Keratinocyte (primary cell): ENCODE results near the gene SDR39U1. TPM values are rescaled to one million over a fixed set of nuclear protein-coding genes. Genes with fewer than 3 reads are reported as not detected.

Experiments used
- DNase-seq: peaks from one replicate; pipeline ENCODE4 v3.0.0-alpha.2; 2011; ENCODE audit warnings: low read depth, missing footprints, low spot score
- FAIRE-seq: peaks from 2 replicates; lab custom pipeline; 2011; peaks lifted over from hg19 to GRCh38; lab: Jason Lieb, UNC
- H2AFZ ChIP-seq: 2 replicates; pipeline ENCODE4 v1.6.0; 2012; ENCODE audit warnings: low read length, control low read depth, inconsistent platforms; ENCODE audit not compliant: control insufficient read depth
- H3K27ac ChIP-seq: 2 replicates; pipeline ENCODE4 v1.5.1; 2011; ENCODE audit warnings: low read length; ENCODE audit not compliant: control insufficient read depth, insufficient read depth
- H3K27me3 ChIP-seq: 3 replicates; pipeline ENCODE4 v1.6.0; 2011; ENCODE audit warnings: low read length; ENCODE audit not compliant: control insufficient read depth, insufficient read depth; ENCODE audit errors: extremely low read depth
- H3K36me3 ChIP-seq, 2 experiments: 2 replicates in 1 of 2; 3 replicates in 1 of 2; pipeline ENCODE4 v1.5.1; 2011; ENCODE audit warnings: low read length in 2 of 2, mild to moderate bottlenecking in 1 of 2; ENCODE audit not compliant: control insufficient read depth in 2 of 2, insufficient read depth in 2 of 2; ENCODE audit errors: extremely low read depth in 1 of 2
- H3K4me1 ChIP-seq: 3 replicates; pipeline ENCODE4 v1.5.1; 2011; ENCODE audit warnings: low read length; ENCODE audit not compliant: control insufficient read depth, insufficient read depth; ENCODE audit errors: extremely low read depth
- H3K4me2 ChIP-seq: 3 replicates; pipeline ENCODE4 v1.6.0; 2011; ENCODE audit warnings: low read depth, low read length; ENCODE audit not compliant: control insufficient read depth, insufficient read depth; ENCODE audit errors: extremely low read depth
- H3K4me3 ChIP-seq, 3 experiments: fragments of 200-600 bp in 1 of 3; sonication (generic) in 1 of 3; 2 replicates in 2 of 3; 3 replicates in 1 of 3; pipeline ENCODE4 v1.5.1; 2011 to 2016; ENCODE audit warnings: low read length in 3 of 3, mild to moderate bottlenecking in 3 of 3, control low read depth in 2 of 3, inconsistent platforms in 1 of 3, low read depth in 1 of 3, mixed read lengths in 1 of 3, mixed run types in 1 of 3, moderate library complexity in 1 of 3; ENCODE audit not compliant: control insufficient read depth in 2 of 3, insufficient read depth in 2 of 3; ENCODE audit errors: extremely low read depth in 1 of 3
- H3K79me2 ChIP-seq: 2 replicates; pipeline ENCODE4 v1.6.0; 2012; ENCODE audit warnings: low read length; ENCODE audit not compliant: control insufficient read depth, insufficient read depth
- H3K9ac ChIP-seq: 3 replicates; pipeline ENCODE4 v1.6.0; 2011; ENCODE audit warnings: low read length; ENCODE audit not compliant: control insufficient read depth, insufficient read depth; ENCODE audit errors: extremely low read depth
- H3K9me1 ChIP-seq: 3 replicates; pipeline ENCODE4 v1.6.0; 2011; ENCODE audit warnings: low read length; ENCODE audit not compliant: control insufficient read depth, insufficient read depth; ENCODE audit errors: extremely low read depth
- H3K9me3 ChIP-seq: 2 replicates; pipeline ENCODE4 v1.5.1; 2012; ENCODE audit warnings: low read depth, low read length; ENCODE audit not compliant: control insufficient read depth
- H4K20me1 ChIP-seq: 3 replicates; pipeline ENCODE4 v1.6.0; 2011; ENCODE audit warnings: low read length; ENCODE audit not compliant: control insufficient read depth, insufficient read depth; ENCODE audit errors: extremely low read depth
- EZH2 ChIP-seq: IDR thresholded peaks from one replicate; pipeline ENCODE4 v1.6.1; 2012; ENCODE audit warnings: inconsistent platforms, mild to moderate bottlenecking, low read length, moderate library complexity
- dilution Hi-C: fragments of 300-500 bp; cut with MboI; formaldehyde crosslinking; loops from one replicate; pipeline ENCODE4 v1.7.0; 2020; ENCODE audit warnings: low sequenced_read_pairs; ENCODE audit not compliant: extremely low pct_ligation_motif_present
- polyA plus RNA-seq, 5 experiments: library from polyadenylated mRNA; depleted of rRNA in 3 of 5; stranded (reverse) in 3 of 5; stranded (forward) in 1 of 5; unstranded in 1 of 5; fragments of >200 nt; gene quantifications; 1 replicate in 1 of 5; 2 replicates in 3 of 5; 3 replicates in 1 of 5; pipeline versions ENCODE4 v1.2.1 to v1.2.3, GENCODE V29; 2011 to 2012; ENCODE audit warnings: missing spikeins in 2 of 5, low read depth in 1 of 5, low replicate concordance in 1 of 5
- TF ChIP-seq, protein P1 (sequence below), 3 experiments: IDR thresholded peaks in 1 of 3; conservative IDR thresholded peaks in 1 of 3; optimal IDR thresholded peaks in 1 of 3; 2 replicates in 2 of 3; 3 replicates in 1 of 3; pipeline versions ENCODE3 to v1.5.1; 2011; ENCODE audit warnings: low read length in 3 of 3, mild to moderate bottlenecking in 3 of 3, moderate library complexity in 2 of 3, control low read depth in 1 of 3, inconsistent platforms in 1 of 3; ENCODE audit not compliant: insufficient read depth in 2 of 3; ENCODE audit errors: extremely low read depth in 1 of 3

SDR39U1 gene
- polyA plus RNA-seq, 1 donor (not counting 4 experiments of a cell fraction or from before 2014, with no cell fraction given): 27.4 TPM

DNA sequence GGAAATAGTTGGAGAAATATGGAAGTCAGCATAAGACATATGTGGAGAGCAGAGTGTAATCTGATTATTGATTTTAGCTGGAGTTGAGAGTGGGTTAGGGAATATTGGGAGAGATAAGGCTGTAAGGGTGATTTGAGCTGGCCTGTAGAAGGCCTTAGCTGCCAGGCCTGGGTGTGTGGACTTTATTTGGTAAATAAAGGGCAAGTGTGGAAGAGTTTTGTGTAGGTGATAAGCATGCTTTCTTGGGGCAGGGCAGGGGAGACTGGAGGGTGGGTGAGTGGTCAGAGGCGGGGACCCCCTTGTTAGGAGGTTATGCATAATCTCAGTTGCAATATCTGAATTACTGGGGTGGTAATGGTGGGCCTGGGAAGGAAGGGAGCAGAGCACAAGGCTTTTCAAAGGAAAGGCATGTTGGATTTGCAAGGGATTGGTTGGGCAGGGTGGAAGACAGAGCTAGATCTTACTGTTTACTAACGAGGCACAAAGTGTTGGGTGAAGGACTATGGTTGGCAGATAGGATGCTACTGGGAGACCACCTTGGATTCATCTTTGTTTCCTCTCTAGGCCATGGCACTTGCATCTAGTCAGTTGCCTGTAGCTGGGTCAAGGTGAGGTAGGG, 7.3 kb downstream of the SDR39U1 start:
- Histone ChIP-seq H2AFZ (no peak overlapping the region), H3K4me1 (peaks cover 20% of the 10 kb centered on the region), H3K9me3 (no peaks in the 10 kb centered on the region), H3K36me3 (peaks cover 47 to 65% of the 10 kb centered on the region in 2 experiments), H3K4me3 (no peak overlapping the region), H3K9me1 (no peaks in the 10 kb centered on the region), H3K27ac (no peak overlapping the region), H3K9ac (no peak overlapping the region), H3K4me2 (no peak overlapping the region), H4K20me1 (no peaks in the 10 kb centered on the region), H3K27me3 (no peaks in the 10 kb centered on the region), H3K79me2 (peaks cover 28% of the 10 kb centered on the region)
- DNase-seq (no peak), FAIRE-seq (no peak)
- TF ChIP-seq, protein P1, sequence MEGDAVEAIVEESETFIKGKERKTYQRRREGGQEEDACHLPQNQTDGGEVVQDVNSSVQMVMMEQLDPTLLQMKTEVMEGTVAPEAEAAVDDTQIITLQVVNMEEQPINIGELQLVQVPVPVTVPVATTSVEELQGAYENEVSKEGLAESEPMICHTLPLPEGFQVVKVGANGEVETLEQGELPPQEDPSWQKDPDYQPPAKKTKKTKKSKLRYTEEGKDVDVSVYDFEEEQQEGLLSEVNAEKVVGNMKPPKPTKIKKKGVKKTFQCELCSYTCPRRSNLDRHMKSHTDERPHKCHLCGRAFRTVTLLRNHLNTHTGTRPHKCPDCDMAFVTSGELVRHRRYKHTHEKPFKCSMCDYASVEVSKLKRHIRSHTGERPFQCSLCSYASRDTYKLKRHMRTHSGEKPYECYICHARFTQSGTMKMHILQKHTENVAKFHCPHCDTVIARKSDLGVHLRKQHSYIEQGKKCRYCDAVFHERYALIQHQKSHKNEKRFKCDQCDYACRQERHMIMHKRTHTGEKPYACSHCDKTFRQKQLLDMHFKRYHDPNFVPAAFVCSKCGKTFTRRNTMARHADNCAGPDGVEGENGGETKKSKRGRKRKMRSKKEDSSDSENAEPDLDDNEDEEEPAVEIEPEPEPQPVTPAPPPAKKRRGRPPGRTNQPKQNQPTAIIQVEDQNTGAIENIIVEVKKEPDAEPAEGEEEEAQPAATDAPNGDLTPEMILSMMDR (optimal IDR thresholded peaks at IDR 0.05 in 1 of 3, IDR thresholded peaks at IDR 0.05 in 1 of 3, conservative IDR thresholded peaks at IDR 0.05 in 1 of 3; ENCODE audit: extremely low read depth in 1 of 3, insufficient read depth in 2 of 3, low read length in 3 of 3): no peak
- dilution Hi-C loops: no loop called here

DNA sequence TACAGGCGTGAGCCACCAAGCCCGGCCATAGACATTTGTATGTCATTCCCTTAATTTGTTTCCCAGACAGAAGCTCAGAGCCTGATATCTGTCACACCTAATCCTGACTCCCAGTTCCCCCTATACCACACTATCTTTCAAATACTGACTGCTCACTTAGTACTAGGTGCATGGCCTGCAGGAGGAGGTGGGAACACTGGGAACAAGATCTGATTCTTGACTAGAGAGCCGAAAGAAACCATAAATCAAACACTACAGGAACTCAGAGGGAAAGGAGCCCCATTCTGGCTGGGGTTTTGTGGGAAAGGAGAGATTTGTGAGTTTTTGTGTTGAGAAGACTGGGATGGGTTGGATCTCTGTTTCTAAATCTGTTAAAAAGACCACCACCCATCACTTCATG, 7.9 kb downstream of the SDR39U1 start:
- Histone ChIP-seq H3K4me1 (peaks cover 20% of the 10 kb centered on the region), H3K79me2 (peaks cover 27% of the 10 kb centered on the region), H3K36me3 (peaks cover 41 to 59% of the 10 kb centered on the region in 2 experiments), H3K4me3 (no peak overlapping the region), H3K9me1 (no peaks in the 10 kb centered on the region), H3K9me3 (no peaks in the 10 kb centered on the region), H4K20me1 (no peaks in the 10 kb centered on the region), H2AFZ (no peak overlapping the region), H3K9ac (no peak overlapping the region), H3K27ac (no peak overlapping the region), H3K4me2 (no peak overlapping the region), H3K27me3 (no peaks in the 10 kb centered on the region)
- DNase-seq: no peak
- TF ChIP-seq, protein P1 (optimal IDR thresholded peaks at IDR 0.05 in 1 of 3, IDR thresholded peaks at IDR 0.05 in 1 of 3, conservative IDR thresholded peaks at IDR 0.05 in 1 of 3; ENCODE audit: extremely low read depth in 1 of 3, insufficient read depth in 2 of 3, low read length in 3 of 3): no peak
- no peak for TF ChIP-seq EZH2
- dilution Hi-C loops: no loop called here
- FAIRE-seq: no peak
